HepG2 (cell line): Measurements from ENCODE around the gene BZW1. TPM values are rescaled to one million over a fixed set of nuclear protein-coding genes. Genes with fewer than 3 reads are reported as not detected.

ENCODE experiments used
- CENPT ChIP-seq: sonication (generic); formaldehyde crosslinking; IDR thresholded peaks from 2 replicates; pipeline ENCODE4 v1.8.0; 2022; ENCODE audit warnings: low read depth, mild to moderate bottlenecking, moderate library complexity, missing genetic modification reagents
- EED ChIP-seq: sonication (generic); formaldehyde crosslinking; IDR thresholded peaks from 2 replicates; pipeline ENCODE4 v1.5.0; 2020; ENCODE audit warnings: mild to moderate bottlenecking, missing genetic modification reagents
- HNRNPL ChIP-seq: fragments of 200-400 bp; formaldehyde crosslinking; IDR thresholded peaks from 2 replicates; pipeline ENCODE4 v1.6.1; 2017; ENCODE audit warnings: mild to moderate bottlenecking, low read depth, low read length
- NPAS2 ChIP-seq: sonication (generic); formaldehyde crosslinking; IDR thresholded peaks from 2 replicates; pipeline ENCODE4 v1.8.0; 2022; ENCODE audit warnings: mild to moderate bottlenecking, missing genetic modification reagents, borderline replicate concordance
- SOX5 ChIP-seq: IDR thresholded peaks from 2 replicates; pipeline ENCODE4 v1.6.1; 2016; ENCODE audit warnings: borderline replicate concordance
- YEATS4 ChIP-seq: sonication (generic); formaldehyde crosslinking; IDR thresholded peaks from 2 replicates; pipeline ENCODE4 v1.4.0; 2020; ENCODE audit warnings: missing genetic modification reagents, borderline replicate concordance
- ZNF224 ChIP-seq: sonication (generic); formaldehyde crosslinking; IDR thresholded peaks from 2 replicates; pipeline ENCODE4 v1.5.0; 2020; ENCODE audit warnings: mild to moderate bottlenecking, missing genetic modification reagents
- ZNF230 ChIP-seq: sonication (generic); formaldehyde crosslinking; IDR thresholded peaks from 2 replicates; pipeline ENCODE4 v1.4.0; 2020; ENCODE audit warnings: mild to moderate bottlenecking, missing genetic modification reagents
- ZNF337 ChIP-seq: sonication (generic); formaldehyde crosslinking; IDR thresholded peaks from 2 replicates; pipeline ENCODE4 v1.5.1; 2020; ENCODE audit warnings: missing genetic modification reagents, low read depth, mild to moderate bottlenecking, borderline replicate concordance
- ZNF629 ChIP-seq: sonication (generic); formaldehyde crosslinking; conservative IDR thresholded peaks from 2 replicates; pipeline ENCODE4 v1.5.0; 2020; ENCODE audit warnings: missing genetic modification reagents
- ZNF773 ChIP-seq: sonication (generic); formaldehyde crosslinking; IDR thresholded peaks from 2 replicates; pipeline ENCODE4 v1.4.0; 2020; ENCODE audit warnings: missing genetic modification reagents, borderline replicate concordance
- ZNF775 ChIP-seq: sonication (generic); formaldehyde crosslinking; IDR thresholded peaks from 2 replicates; pipeline ENCODE4 v1.4.0; 2020; ENCODE audit warnings: missing genetic modification reagents, mild to moderate bottlenecking, moderate library complexity, borderline replicate concordance
- ZNF841 ChIP-seq: sonication (generic); formaldehyde crosslinking; IDR thresholded peaks from 2 replicates; pipeline ENCODE4 v1.8.1; 2023; ENCODE audit warnings: missing genetic modification reagents, borderline replicate concordance
- polyA plus RNA-seq, 8 experiments: library from polyadenylated mRNA; depleted of rRNA in 3 of 8; stranded (reverse) in 7 of 8; unstranded in 1 of 8; fragments of >200 nt; fragmentation: Illumina TruSeq in 4 of 8; extraction: Trizol in 4 of 8; gene quantifications; 2 replicates each; pipeline versions ENCODE4 v1.2.1 to v1.2.3, GENCODE V29; 2011 to 2016; ENCODE audit warnings: low read depth in 4 of 8, missing spikeins in 1 of 8, mixed read lengths in 1 of 8; ENCODE audit not compliant: insufficient read depth in 1 of 8
- total RNA-seq, 5 experiments: library from RNA; depleted of rRNA; stranded (reverse); fragments of >200 nt; fragmentation: Illumina TruSeq; extraction: Trizol; gene quantifications; 2 replicates each; pipeline ENCODE4 v1.2.3, GENCODE V29; 2016; ENCODE audit warnings: low read depth in 1 of 5
- TF ChIP-seq, protein P1 (sequence below): sonication (generic); formaldehyde crosslinking; IDR thresholded peaks from 2 replicates; pipeline ENCODE4; 2020; ENCODE audit warnings: missing genetic modification reagents, mild to moderate bottlenecking, borderline replicate concordance
- TF ChIP-seq, protein P2 (sequence below): sonication (generic); formaldehyde crosslinking; IDR thresholded peaks from 2 replicates; pipeline ENCODE4 v1.5.0; 2020; ENCODE audit warnings: mild to moderate bottlenecking, missing genetic modification reagents
- TF ChIP-seq, protein P3 (sequence below): sonication (generic); formaldehyde crosslinking; IDR thresholded peaks from 2 replicates; pipeline ENCODE4 v1.4.0; 2020; ENCODE audit warnings: mild to moderate bottlenecking, low read depth, missing genetic modification reagents
- TF ChIP-seq, protein P4 (sequence below): sonication (generic); formaldehyde crosslinking; IDR thresholded peaks from 2 replicates; pipeline ENCODE4 v1.9.0; 2021; ENCODE audit warnings: missing genetic modification reagents, borderline replicate concordance
- TF ChIP-seq, protein P5 (sequence below): sonication (generic); formaldehyde crosslinking; IDR thresholded peaks from 2 replicates; pipeline ENCODE4 v1.4.0; 2020; ENCODE audit warnings: missing genetic modification reagents

BZW1 gene
- total and polyA plus RNA-seq, 2 of the 13 experiments (the other 11 are each of a cell fraction or from before 2014, with no cell fraction given) = 106 to 384 TPM

DNA sequence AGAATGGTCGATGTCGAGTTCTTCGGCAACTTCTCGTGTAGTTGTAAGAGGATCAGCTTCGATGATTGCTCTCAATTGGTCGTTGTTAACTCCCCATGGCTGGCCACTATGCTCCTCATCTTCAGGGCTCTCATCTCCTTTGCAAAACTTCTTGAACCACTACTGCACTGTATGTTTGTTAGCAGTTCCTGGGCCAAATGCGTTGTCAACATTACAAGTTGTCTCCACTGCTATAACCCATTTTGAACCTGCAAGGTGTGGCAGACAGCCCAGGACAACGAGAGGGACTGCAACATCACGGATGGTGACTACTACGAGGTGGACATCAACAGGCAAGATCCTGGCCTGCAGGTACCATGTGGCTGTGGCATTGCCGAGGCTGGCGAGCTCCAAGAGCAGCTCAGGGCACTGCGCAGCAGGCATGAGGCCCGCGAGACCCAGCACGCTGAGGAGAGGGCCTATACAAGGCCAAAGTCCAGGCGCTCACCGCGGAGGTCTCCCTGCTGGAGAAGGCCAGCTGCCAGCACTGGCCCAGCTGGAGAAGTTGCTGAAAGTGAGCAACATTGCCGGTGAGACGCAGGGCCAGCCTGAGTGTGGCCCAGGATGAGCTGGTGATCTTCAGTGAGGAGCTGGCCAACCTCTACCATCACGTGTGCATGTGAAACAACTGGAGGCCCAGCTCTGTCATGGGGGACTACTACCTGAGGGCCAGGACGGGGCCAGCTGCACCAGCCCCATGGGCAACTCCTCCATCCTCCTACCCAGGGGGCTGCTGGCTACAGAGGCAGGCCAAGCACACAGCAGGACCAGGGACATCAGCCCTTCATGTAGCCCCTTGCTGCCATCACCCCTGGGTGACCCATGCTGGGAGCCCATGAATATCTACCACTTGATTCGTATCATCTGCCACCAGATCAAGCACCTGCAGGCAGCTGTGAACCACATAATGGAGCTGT, 32.6 kb downstream of the BZW1 start (continued):
- TF ChIP-seq, protein P1, sequence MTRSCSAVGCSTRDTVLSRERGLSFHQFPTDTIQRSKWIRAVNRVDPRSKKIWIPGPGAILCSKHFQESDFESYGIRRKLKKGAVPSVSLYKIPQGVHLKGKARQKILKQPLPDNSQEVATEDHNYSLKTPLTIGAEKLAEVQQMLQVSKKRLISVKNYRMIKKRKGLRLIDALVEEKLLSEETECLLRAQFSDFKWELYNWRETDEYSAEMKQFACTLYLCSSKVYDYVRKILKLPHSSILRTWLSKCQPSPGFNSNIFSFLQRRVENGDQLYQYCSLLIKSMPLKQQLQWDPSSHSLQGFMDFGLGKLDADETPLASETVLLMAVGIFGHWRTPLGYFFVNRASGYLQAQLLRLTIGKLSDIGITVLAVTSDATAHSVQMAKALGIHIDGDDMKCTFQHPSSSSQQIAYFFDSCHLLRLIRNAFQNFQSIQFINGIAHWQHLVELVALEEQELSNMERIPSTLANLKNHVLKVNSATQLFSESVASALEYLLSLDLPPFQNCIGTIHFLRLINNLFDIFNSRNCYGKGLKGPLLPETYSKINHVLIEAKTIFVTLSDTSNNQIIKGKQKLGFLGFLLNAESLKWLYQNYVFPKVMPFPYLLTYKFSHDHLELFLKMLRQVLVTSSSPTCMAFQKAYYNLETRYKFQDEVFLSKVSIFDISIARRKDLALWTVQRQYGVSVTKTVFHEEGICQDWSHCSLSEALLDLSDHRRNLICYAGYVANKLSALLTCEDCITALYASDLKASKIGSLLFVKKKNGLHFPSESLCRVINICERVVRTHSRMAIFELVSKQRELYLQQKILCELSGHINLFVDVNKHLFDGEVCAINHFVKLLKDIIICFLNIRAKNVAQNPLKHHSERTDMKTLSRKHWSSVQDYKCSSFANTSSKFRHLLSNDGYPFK (CRISPR knock-in tag) = 0 out of 2 replicates have a peak, but pooled peaks have one; percentile 56
- TF ChIP-seq, protein P2, sequence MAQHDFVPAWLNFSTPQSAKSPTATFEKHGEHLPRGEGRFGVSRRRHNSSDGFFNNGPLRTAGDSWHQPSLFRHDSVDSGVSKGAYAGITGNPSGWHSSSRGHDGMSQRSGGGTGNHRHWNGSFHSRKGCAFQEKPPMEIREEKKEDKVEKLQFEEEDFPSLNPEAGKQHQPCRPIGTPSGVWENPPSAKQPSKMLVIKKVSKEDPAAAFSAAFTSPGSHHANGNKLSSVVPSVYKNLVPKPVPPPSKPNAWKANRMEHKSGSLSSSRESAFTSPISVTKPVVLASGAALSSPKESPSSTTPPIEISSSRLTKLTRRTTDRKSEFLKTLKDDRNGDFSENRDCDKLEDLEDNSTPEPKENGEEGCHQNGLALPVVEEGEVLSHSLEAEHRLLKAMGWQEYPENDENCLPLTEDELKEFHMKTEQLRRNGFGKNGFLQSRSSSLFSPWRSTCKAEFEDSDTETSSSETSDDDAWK (CRISPR knock-in tag) = no peak
- TF ChIP-seq YEATS4 (CRISPR knock-in tag) (peak; percentile 92), ZNF841 (CRISPR knock-in tag) (no peak), ZNF337 (CRISPR knock-in tag) (no peak), NPAS2 (CRISPR knock-in tag) (no peak), ZNF224 (CRISPR knock-in tag) (no peak), CENPT (CRISPR knock-in tag) (no peak), EED (CRISPR knock-in tag) (peak; percentile 13; the same call in 1 of the 2 replicates), ZNF775 (CRISPR knock-in tag) (no peak), HNRNPL (peak; percentile 92), SOX5 (CRISPR knock-in tag) (peak; percentile 50), ZNF773 (CRISPR knock-in tag) (no peak), ZNF629 (CRISPR knock-in tag) (0 out of 2 replicates have a peak, but pooled peaks have one; percentile 48), ZNF230 (0 out of 2 replicates have a peak, but pooled peaks have one; percentile 64)
- TF ChIP-seq, protein P3, sequence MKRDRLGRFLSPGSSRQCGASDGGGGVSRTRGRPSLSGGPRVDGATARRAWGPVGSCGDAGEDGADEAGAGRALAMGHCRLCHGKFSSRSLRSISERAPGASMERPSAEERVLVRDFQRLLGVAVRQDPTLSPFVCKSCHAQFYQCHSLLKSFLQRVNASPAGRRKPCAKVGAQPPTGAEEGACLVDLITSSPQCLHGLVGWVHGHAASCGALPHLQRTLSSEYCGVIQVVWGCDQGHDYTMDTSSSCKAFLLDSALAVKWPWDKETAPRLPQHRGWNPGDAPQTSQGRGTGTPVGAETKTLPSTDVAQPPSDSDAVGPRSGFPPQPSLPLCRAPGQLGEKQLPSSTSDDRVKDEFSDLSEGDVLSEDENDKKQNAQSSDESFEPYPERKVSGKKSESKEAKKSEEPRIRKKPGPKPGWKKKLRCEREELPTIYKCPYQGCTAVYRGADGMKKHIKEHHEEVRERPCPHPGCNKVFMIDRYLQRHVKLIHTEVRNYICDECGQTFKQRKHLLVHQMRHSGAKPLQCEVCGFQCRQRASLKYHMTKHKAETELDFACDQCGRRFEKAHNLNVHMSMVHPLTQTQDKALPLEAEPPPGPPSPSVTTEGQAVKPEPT (CRISPR knock-in tag) = no peak
- TF ChIP-seq, protein P4, sequence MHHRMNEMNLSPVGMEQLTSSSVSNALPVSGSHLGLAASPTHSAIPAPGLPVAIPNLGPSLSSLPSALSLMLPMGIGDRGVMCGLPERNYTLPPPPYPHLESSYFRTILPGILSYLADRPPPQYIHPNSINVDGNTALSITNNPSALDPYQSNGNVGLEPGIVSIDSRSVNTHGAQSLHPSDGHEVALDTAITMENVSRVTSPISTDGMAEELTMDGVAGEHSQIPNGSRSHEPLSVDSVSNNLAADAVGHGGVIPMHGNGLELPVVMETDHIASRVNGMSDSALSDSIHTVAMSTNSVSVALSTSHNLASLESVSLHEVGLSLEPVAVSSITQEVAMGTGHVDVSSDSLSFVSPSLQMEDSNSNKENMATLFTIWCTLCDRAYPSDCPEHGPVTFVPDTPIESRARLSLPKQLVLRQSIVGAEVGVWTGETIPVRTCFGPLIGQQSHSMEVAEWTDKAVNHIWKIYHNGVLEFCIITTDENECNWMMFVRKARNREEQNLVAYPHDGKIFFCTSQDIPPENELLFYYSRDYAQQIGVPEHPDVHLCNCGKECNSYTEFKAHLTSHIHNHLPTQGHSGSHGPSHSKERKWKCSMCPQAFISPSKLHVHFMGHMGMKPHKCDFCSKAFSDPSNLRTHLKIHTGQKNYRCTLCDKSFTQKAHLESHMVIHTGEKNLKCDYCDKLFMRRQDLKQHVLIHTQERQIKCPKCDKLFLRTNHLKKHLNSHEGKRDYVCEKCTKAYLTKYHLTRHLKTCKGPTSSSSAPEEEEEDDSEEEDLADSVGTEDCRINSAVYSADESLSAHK (CRISPR knock-in tag) = no peak
- TF ChIP-seq, protein P5, sequence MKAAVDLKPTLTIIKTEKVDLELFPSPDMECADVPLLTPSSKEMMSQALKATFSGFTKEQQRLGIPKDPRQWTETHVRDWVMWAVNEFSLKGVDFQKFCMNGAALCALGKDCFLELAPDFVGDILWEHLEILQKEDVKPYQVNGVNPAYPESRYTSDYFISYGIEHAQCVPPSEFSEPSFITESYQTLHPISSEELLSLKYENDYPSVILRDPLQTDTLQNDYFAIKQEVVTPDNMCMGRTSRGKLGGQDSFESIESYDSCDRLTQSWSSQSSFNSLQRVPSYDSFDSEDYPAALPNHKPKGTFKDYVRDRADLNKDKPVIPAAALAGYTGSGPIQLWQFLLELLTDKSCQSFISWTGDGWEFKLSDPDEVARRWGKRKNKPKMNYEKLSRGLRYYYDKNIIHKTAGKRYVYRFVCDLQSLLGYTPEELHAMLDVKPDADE = no peak
